ENCODE data around the gene ZZZ3. TPM values are rescaled to one million over a fixed set of nuclear protein-coding genes. Genes with fewer than 3 reads are reported as not detected.
"Not testable (repeated sequence)": the region's sequence is repeated elsewhere in the genome, so short reads cannot be mapped to it uniquely, and the experiment has no call there.

ZZZ3 gene
- total and polyA plus RNA-seq, 10 of the 15 experiments (the other 5 are each of a cell fraction or from before 2014, with no cell fraction given): 10.5 to 44.1 (median 29.5) TPM

- FAIRE-seq (no peak), DNase-seq (ENCODE audit: low read depth, low spot score) (no peak), ATAC-seq (no peak)
- Histone ChIP-seq H3K9me3 (replicated peaks; ENCODE audit: control insufficient read depth, insufficient read depth, low read length) (no peaks in the 10 kb centered on the region), H2AFZ (ENCODE audit: control insufficient read depth, low read depth, low read length) (no peak overlapping the region), H3K9ac (ENCODE audit: control insufficient read depth, insufficient read depth, low read length) (no peak overlapping the region), H3K4me3 (no peak overlapping the region), H3K4me2 (ENCODE audit: control insufficient read depth, insufficient read depth) (no peak overlapping the region), H3K27ac (ENCODE audit: control insufficient read depth, insufficient read depth) (no peak overlapping the region), H3K27me3 (replicated peaks in 1 of 2; ENCODE audit: control insufficient read depth in 2 of 2, insufficient read depth in 2 of 2, low read length in 1 of 2) (no peaks in the 10 kb centered on the region), H3K79me2 (ENCODE audit: control insufficient read depth, insufficient read depth, low read length) (no peaks in the 10 kb centered on the region), H4K20me1 (ENCODE audit: control insufficient read depth, insufficient read depth) (no peaks in the 10 kb centered on the region), H3K36me3 (ENCODE audit: control insufficient read depth in 2 of 2, insufficient read depth in 2 of 2, low read length in 1 of 2) (peaks cover 0 to 6% of the 10 kb centered on the region in 2 experiments; a peak in 2 of 4 replicates), H3K4me1 (ENCODE audit: control insufficient read depth, insufficient read depth, low read length) (no peaks in the 10 kb centered on the region)
- 92% methylated on average over 2 of the region's 2 CpGs for WGBS (ENCODE audit: insufficient coverage, insufficient replicate concordance, low lambda C conversion rate, missing lambda C conversion rate)
- TF ChIP-seq CREM (IDR thresholded peaks at IDR 0.05; ENCODE audit: low read depth): no peak
- no peak for TF ChIP-seq ZNF207 (IDR thresholded peaks at IDR 0.05; ENCODE audit: borderline replicate concordance)
- TF ChIP-seq HSF1 (IDR thresholded peaks at IDR 0.05; ENCODE audit: low read depth, low read length): no peak
- TF ChIP-seq ZNF592 (IDR thresholded peaks at IDR 0.05): no peak
- TF ChIP-seq RBBP5 (conservative IDR thresholded peaks at IDR 0.05): no peak
- no peak for TF ChIP-seq KAT2A (conservative IDR thresholded peaks at IDR 0.05; ENCODE audit: control insufficient read depth, low read depth, low read length)
- no TSS peak for BruUV-seq (replicated peaks)
- CTCF ChIA-PET: interaction anchor here (1.0 kb wide), 1 partner anchor 11 kb away, joined by 5 read pairs; no protein-coding TSS in a partner anchor
- SMC1A ChIA-PET (ENCODE audit: uncharacterized antibody, unreplicated experiment): no interaction called here
- POLR2A ChIA-PET: interaction anchor here (0.6 kb wide), 1 partner anchor 751 kb away, joined by 3 read pairs; no protein-coding TSS in a partner anchor
- in situ Hi-C loops (cut with MboI): no loop called here
- RAD21 ChIA-PET (ENCODE audit: unreplicated experiment): no interaction called here
- intact Hi-C loops (cut with micrococcal nuclease; ENCODE audit: unreplicated experiment): no loop called here
These were observed 22.3 kb upstream of the ZZZ3 start for GRCh38 chr1:77704736-77705135.

- in situ Hi-C loops (cut with MboI); H2AFZ ChIP-seq (ENCODE audit: control insufficient read depth, low read depth, low read length); H3K4me3 ChIP-seq; BruUV-seq (replicated peaks); DNase-seq (ENCODE audit: low read depth, low spot score); H3K27me3 ChIP-seq (replicated peaks in 1 of 2; ENCODE audit: control insufficient read depth in 2 of 2, insufficient read depth in 2 of 2, low read length in 1 of 2); SMC1A ChIA-PET (ENCODE audit: uncharacterized antibody, unreplicated experiment); POLR2A ChIA-PET; H4K20me1 ChIP-seq (ENCODE audit: control insufficient read depth, insufficient read depth); H3K4me1 ChIP-seq (ENCODE audit: control insufficient read depth, insufficient read depth, low read length); FAIRE-seq; CTCF ChIA-PET; intact Hi-C loops (cut with micrococcal nuclease; ENCODE audit: unreplicated experiment); ATAC-seq; H3K36me3 ChIP-seq (ENCODE audit: control insufficient read depth in 2 of 2, insufficient read depth in 2 of 2, low read length in 1 of 2); H3K79me2 ChIP-seq (ENCODE audit: control insufficient read depth, insufficient read depth, low read length); RAD21 ChIA-PET (ENCODE audit: unreplicated experiment); H3K9me3 ChIP-seq (replicated peaks; ENCODE audit: control insufficient read depth, insufficient read depth, low read length); H3K27ac ChIP-seq (ENCODE audit: control insufficient read depth, insufficient read depth); H3K9ac ChIP-seq (ENCODE audit: control insufficient read depth, insufficient read depth, low read length); H3K4me2 ChIP-seq (ENCODE audit: control insufficient read depth, insufficient read depth): not testable (repeated sequence)
- 100% methylated on average over 1 of the region's 1 CpG for WGBS (ENCODE audit: insufficient coverage, insufficient replicate concordance, low lambda C conversion rate, missing lambda C conversion rate)
These were observed 17.2 kb upstream of the ZZZ3 start for GRCh38 chr1:77699673-77700072.

Measured in GM12878 (cell line).